GM21515 (cell line): Measurements from ENCODE around the gene MCOLN2.
"Not testable (repeated sequence)": the region's sequence is repeated elsewhere in the genome, so short reads cannot be mapped to it uniquely, and the experiment has no call there.

Experiments
- ATAC-seq: cut with Tn5 transposase; IDR thresholded peaks from one replicate; pipeline ENCODE4 v1.9.1; 2021; ENCODE audit not compliant: unreplicated experiment

The MCOLN2 gene

DNA sequence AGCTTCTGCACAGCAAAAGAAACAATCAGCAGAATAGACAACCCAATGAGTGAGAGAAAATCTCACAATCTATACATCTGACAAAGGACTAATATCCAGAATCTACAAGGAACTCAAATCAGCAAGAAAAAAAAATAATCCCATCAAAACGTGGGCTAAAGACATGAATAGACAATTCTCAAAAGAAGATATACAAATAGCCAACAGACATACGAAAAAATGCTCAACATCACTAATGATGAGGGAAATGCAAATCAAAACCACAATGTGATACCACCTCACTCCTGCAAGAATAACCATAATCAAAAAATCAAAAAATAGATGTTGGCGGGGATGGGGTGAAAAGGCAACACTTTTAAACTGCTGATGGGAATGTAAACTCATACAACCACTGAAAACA, 10.4 kb downstream of the MCOLN2 start:
- not testable (repeated sequence) for ATAC-seq

DNA sequence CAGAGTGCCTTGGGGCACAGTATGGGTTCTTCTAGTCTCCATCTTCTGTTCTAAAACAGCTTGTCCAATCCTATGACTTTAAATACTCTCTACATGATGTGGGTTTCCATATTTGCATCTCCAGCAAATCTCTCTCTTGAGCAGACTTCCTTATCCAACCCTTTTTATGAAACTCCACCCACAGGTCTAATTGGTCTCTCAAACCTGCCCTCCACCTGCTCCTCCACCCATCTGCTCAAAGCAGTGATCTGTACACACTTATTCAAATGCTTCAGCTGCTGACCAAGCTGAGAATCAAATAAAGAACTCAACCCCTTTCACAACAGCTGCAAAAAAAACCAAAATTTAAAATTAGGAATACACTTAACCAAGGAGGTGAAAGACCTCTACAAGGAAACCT, 11.5 kb downstream of the MCOLN2 start:
- no peak for ATAC-seq

GRCh38 chr1:84982395-84982794, 14.5 kb downstream of the MCOLN2 start:
- ATAC-seq: no peak

DNA sequence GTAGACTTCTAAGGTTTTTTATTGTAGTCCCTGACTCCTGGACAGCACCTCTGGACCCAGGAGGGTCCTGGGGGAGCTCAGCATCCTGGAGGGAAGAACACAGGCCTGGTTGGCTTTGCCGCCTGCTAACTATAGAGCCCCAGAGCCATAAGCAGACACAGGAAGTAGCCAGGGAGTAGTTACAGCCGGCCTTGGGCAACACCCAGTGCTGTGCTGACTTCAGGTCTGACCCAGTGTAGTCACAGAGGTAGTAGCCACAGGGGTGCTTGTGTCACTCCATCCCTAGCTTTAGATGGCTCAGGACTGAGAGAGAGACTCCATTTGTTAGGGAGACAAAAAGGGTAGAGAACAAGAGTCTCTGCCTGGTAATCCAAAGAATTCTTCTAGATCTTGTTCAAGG, 21.9 kb downstream of the MCOLN2 start:
- peak; percentile 25 for ATAC-seq

- ATAC-seq: peak; percentile 58
Observed at GRCh38 chr1:84973498-84974334, 23.2 kb downstream of the MCOLN2 start.

- ATAC-seq: peak; percentile 45
Observed at GRCh38 chr1:84972377-84972987, 24.4 kb downstream of the MCOLN2 start.

DNA sequence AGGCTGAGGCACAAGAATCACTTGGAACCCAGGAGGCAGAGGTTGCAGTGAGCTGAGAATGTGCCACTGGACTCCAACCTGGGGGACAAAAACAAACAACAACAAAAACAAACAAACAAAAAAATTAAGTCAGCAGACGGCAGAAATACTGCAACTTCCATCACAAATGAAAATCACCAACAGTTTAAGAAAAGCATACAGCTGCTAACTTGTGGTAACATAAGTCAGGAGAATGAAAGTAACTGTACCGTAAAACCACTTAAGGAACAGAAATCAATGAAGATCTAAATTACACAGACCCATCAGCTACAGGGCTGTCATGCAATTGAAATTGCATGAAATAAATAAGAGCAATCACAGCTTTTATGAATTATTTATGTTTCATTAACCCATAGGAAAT, 25.0 kb downstream of the MCOLN2 start:
- peak; percentile 44 for ATAC-seq

GRCh38 chr1:84969489-84970250, 27.2 kb downstream of the MCOLN2 start:
- ATAC-seq: peak; percentile 27

GRCh38 chr1:84968865-84969264, 28.0 kb downstream of the MCOLN2 start:
- ATAC-seq: no peak

GRCh38 chr1:84968101-84968500, 28.8 kb downstream of the MCOLN2 start:
- no peak for ATAC-seq

DNA sequence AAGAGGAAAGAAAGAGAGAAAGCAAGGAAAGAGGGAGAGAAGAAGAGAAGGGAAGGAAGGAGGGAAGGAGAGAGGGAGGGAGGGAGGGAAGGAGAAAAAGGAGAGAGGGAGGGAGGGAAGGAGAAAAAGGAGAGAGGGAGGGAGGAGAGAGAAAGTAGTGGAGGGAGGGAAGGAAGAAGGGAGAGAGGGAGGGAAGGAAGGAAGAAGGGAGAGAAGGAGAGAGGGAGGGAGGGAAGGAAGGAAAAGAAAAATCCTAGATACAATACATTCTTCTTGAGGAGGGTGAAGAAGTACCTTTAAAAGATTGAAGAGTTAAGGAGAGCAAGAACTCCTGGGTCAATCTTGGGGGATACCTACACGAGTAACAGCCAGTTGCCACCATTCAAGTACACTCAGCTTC, 29.2 kb downstream of the MCOLN2 start:
- no peak for ATAC-seq

GRCh38 chr1:84963021-84963420, 33.9 kb downstream of the MCOLN2 start:
- no peak for ATAC-seq

DNA sequence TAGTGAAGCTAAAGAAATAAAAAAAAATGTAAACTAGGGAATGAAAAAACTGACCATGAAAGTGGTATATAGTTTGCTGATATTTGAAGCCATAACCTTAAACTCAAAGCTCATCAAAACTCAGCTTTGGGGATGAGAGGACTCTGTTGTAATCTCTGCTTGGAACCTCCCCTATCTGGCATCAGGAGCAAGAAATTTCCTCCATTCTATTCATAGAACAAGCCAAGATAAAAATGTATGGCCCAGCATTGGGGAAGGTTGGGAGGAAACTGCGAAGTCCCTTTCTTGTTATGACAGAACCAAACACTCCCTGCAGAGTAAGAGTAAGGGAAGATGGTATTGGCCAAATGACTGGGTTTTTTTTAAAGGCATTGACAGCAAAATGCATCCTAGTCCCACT, 35.6 kb downstream of the MCOLN2 start:
- no peak for ATAC-seq

DNA sequence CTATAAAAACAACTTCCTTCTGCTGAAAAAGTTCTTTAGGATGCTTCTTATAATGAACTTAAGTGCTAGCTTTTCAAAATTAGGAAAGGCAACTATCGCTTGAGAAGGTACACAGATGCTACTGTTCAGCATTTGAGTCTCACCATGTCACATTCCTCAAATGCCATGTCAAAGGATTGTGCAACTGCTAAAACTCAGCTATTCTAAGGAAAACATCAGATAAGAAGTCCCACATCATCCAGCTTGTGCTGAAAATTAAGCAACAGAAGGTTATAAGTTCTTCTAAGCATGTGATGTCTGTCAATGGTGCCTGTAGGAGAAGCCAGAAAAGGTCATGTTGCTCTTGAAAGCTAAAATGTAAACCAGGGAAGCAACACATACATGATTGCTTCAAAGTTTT, 36.5 kb downstream of the MCOLN2 start:
- ATAC-seq: no peak

- peak; percentile 71 for ATAC-seq
Observed at GRCh38 chr1:84959294-84959693, 37.6 kb downstream of the MCOLN2 start.

- no peak for ATAC-seq
Observed at GRCh38 chr1:84957966-84958365, 38.9 kb downstream of the MCOLN2 start.

GRCh38 chr1:84956655-84957054, 40.3 kb downstream of the MCOLN2 start:
- no peak for ATAC-seq

- no peak for ATAC-seq
Observed at GRCh38 chr1:84956097-84956496, 40.8 kb downstream of the MCOLN2 start.

DNA sequence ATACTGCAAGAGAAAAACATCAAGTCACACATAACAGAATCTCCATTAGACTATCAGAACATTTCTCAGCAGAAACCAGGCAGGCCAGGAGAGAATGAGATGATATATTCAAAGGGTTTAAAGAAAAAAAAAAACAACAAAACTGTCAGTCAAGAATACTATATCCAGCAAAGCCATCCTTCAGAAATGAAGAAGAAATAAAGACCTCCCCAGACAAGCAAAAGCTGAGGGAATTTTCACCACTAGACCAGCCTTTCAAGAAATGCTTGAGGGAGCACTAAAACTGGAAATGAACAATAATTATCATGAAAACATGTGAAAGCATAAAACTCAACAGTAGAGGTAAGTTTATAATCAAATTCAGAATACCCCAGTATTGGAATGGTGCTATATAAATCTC, 47.2 kb downstream of the MCOLN2 start:
- no peak for ATAC-seq

GRCh38 chr1:84947536-84948410, 49.1 kb downstream of the MCOLN2 start:
- ATAC-seq: no peak

- no peak for ATAC-seq
Observed at GRCh38 chr1:84946631-84947030, 50.3 kb downstream of the MCOLN2 start.
